Immature natural killer cell (primary cell): Measurements from ENCODE around the gene UBE2V1. TPM values are rescaled to one million over a fixed set of nuclear protein-coding genes. Genes with fewer than 3 reads are reported as not detected.
A peak's percentile ranks its signal among the peaks of the same experiment; 100 is the strongest.

Source experiments
- DNase-seq, 3 donors: peaks; one replicate each; pipeline ENCODE4 v3.0.0; 2022; ENCODE audit warnings: mixed read lengths in 1 of 3
- H3K27ac Mint-ChIP-seq, 6 donors: one replicate each; pipeline ENCODE4 v1.8.0; 2020; ENCODE audit warnings: mixed read lengths in 6 of 6, mild to moderate bottlenecking in 5 of 6, inconsistent platforms in 4 of 6, moderate library complexity in 3 of 6
- H3K27me3 Mint-ChIP-seq, 3 donors: one replicate each; pipeline ENCODE4 v1.8.0; 2020 to 2021; ENCODE audit warnings: low read depth in 3 of 3, mild to moderate bottlenecking in 3 of 3, mixed read lengths in 3 of 3, moderate library complexity in 3 of 3, inconsistent platforms in 1 of 3
- H3K36me3 Mint-ChIP-seq, 3 donors: one replicate each; pipeline ENCODE4 v1.8.0; 2020; ENCODE audit warnings: mixed read lengths in 3 of 3, inconsistent platforms in 2 of 3, mild to moderate bottlenecking in 2 of 3
- H3K4me1 Mint-ChIP-seq, 2 donors: one replicate each; pipeline ENCODE4 v1.8.0; 2020; ENCODE audit warnings: inconsistent platforms in 2 of 2, mild to moderate bottlenecking in 2 of 2, mixed read lengths in 2 of 2, moderate library complexity in 1 of 2
- H3K4me3 Mint-ChIP-seq, 5 donors: one replicate each; pipeline ENCODE4 v1.8.0; 2020; ENCODE audit warnings: mild to moderate bottlenecking in 5 of 5, mixed read lengths in 5 of 5, inconsistent platforms in 3 of 5, moderate library complexity in 3 of 5
- H3K9me3 Mint-ChIP-seq, 6 donors: one replicate each; pipeline ENCODE4 v1.8.0; 2020; ENCODE audit warnings: mild to moderate bottlenecking in 6 of 6, mixed read lengths in 6 of 6, inconsistent platforms in 4 of 6, moderate library complexity in 3 of 6
- polyA plus RNA-seq, 3 donors: library from polyadenylated mRNA; unstranded; fragments of 300-500 nt; fragmentation: Illumina TruSeq; gene quantifications; one replicate each; pipeline ENCODE4 v1.2.3, GENCODE V29; 2021

The UBE2V1 gene
- polyA plus RNA-seq, 3 donors from 2014 or later: 112 to 189 (median 185) TPM

DNA sequence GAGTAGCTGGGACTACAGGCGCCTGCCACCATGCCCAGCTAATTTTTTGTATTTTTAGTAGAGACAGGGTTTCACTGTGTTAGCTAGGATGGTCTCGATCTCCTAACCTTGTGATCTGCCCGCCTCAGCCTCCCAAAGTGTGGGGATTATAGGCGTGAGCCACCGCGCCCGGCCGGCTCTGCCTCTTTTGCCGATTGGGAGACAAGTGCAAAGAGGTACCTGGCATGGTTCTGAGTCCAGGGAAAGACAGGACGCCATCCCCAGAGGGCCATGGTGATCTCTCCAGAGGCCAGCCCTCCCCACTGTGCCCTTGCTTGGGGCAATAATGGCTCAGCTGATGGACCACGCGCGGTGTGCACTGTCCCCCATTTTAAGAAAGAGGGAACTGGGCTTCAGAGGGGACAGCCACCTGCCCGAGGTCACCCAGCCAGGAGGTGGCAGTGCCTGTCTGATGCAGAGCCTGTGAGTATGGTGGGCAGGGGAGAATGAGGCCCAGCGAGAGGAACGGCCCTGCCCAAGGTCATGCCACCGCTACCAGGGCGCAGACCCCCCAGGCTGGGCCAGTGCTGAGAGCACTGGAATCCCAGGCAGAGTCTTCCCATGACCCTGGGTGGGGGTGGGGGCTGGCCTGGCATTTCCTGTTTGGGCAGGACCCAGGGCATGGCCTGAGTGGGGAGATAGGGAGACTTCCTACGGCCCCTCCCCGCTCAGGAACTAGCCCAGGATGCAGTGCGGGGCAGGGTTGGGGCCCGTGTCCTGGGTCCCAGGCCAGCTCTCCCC, 69.2 kb downstream of the UBE2V1 start:
- H3K27me3 Mint-ChIP-seq: peaks cover 7 to 10% (median 8%) of the 10 kb centered on the region in 3 donors
- H3K4me1 Mint-ChIP-seq: peaks cover 21 to 23% of the 10 kb centered on the region in 2 donors
- no peak overlapping the region for H3K27ac Mint-ChIP-seq
- no peak overlapping the region for H3K4me3 Mint-ChIP-seq
- no peaks in the 10 kb centered on the region for H3K9me3 Mint-ChIP-seq
- H3K36me3 Mint-ChIP-seq: no peaks in the 10 kb centered on the region
- DNase-seq: no peak

DNA sequence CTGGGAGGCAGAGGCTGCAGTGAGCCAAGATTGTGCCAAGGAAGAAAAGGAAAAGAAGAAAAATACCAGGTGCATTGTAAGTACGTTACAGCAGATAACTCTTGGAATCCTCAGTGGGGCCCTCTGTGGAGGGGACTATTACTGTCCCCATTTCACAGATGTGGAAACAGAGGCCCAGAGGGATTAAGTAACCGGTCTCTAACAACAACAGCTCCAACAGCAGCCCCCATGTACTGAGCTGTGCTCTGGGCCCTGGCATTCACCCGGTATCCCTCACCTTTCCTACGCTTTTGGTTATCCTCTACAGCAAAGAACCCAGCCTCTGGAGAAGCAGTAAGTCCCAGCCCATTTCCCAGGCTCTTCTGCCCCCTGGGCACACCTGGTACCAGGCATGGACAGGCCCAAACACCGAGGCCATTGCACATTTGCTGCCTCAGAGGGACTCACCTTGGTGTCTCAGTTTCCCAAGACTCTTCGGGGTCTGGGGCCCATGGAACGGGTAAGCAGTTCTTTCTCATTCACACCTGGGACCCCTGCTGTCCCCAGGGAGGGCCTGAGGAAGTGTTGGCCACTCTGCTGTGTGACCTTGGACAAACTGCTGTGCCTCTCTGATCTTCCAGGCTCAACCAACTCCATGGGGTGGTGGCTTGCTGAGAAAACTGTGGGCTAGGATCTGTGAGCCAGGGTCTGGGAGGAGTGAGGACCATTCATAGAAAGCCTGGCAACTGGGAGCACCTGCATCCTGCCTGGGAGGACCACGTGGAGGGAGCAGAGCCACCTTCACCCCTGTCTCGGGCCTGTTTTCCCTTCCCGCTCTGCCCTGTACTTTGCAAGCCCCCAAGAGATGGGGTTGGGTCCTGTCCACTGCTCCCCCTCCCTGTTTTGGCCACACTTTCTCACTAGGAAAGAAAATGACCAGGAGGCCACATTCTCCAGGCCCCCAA, 70.3 kb downstream of the UBE2V1 start:
- Mint-ChIP-seq H3K27ac (peak overlapping the region in 1 of 6 donors; percentile 40), H3K4me3 (no peak overlapping the region), H3K9me3 (no peaks in the 10 kb centered on the region)

DNA sequence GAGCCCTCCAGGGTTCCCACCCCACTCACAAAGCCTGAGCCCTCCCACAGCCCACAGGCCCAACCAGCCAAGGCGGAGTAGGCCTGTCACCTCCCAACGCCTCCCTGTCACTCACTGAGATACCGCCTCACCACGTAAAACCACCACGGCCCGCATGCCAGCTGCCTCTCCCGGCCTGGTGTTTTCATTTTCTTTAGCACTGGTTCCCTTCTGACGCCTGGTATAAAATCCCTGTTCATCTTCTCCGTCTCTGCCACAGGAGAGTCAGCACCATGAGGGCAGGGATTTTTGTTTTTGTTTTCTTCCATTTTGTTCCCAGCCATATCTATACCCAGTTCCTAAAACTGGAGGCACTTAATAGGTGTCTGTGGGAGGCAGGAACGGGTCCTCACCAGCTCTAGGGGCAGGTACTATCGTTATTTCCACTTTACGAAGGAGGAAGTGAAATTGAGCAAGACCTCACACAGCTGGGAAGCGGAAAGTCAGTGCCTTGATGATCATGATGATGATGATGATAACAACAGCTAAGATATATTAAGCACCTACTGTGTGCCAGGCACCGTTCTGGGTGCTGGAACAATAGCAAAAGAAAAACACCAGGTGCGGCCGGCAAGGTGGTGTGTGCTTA, 71.6 kb downstream of the UBE2V1 start:
- Mint-ChIP-seq H3K4me1 (peaks cover 0 to 1% of the 10 kb centered on the region in 2 donors), H3K36me3 (no peaks in the 10 kb centered on the region), H3K9me3 (no peaks in the 10 kb centered on the region), H3K4me3 (no peak overlapping the region), H3K27ac (peak overlapping the region in 1 of 6 donors; percentile 47), H3K27me3 (peaks cover 0 to 3% (median 0%) of the 10 kb centered on the region in 3 donors)
- no peak for DNase-seq

More for the DNA sequence above, 70.3 kb downstream of the UBE2V1 start:
- Mint-ChIP-seq H3K4me1 (peaks cover 10 to 12% of the 10 kb centered on the region in 2 donors), H3K27me3 (peaks cover 0 to 3% (median 0%) of the 10 kb centered on the region in 3 donors), H3K36me3 (no peaks in the 10 kb centered on the region)
- no peak for DNase-seq

DNA sequence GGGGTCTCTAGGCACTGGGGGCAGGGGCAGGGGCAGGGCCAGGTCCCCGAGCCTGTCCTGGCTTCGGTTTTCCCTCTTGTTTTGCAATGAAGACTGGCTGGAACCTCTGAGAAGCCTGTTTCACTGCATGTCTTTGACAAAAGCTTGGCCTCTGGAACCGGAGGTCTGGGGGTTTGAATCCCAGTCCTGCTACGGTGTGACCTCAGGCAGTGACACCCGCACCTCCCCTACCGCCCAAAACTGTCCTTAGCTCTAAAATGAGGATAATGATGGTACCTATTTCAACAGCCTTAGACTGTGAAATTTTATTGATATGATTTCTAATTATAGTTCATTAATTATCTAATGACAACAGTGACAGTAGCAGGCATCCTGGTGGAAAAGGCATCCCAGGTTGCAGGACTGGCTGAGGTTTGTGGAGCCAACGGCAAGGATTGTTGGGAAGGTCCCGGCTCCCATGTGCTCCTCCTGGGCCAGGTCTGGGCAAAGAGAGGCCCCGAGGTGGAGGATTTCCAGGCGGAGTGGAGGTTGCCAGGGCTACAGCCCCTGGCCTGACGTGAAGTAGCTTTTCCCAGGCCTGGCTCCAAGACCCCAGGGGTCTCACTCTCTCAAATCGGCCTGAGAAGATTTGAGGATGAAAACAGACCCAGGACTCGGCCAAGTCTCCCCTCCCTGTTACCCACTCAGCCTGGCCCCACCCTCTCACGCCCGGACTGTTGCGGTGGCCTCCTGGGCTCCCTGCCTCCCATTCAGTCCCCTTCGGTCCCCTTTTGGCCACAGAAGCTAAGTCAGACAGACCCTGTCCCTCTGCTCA, 72.3 kb downstream of the UBE2V1 start:
- H3K27me3 Mint-ChIP-seq: peaks cover 0 to 2% (median 0%) of the 10 kb centered on the region in 3 donors
- no peak overlapping the region for H3K4me3 Mint-ChIP-seq
- peaks cover 0 to under 1% of the 10 kb centered on the region in 2 donors for H3K4me1 Mint-ChIP-seq
- no peaks in the 10 kb centered on the region for H3K9me3 Mint-ChIP-seq
- DNase-seq: no peak
- H3K36me3 Mint-ChIP-seq: no peaks in the 10 kb centered on the region
- H3K27ac Mint-ChIP-seq: no peak overlapping the region

DNA sequence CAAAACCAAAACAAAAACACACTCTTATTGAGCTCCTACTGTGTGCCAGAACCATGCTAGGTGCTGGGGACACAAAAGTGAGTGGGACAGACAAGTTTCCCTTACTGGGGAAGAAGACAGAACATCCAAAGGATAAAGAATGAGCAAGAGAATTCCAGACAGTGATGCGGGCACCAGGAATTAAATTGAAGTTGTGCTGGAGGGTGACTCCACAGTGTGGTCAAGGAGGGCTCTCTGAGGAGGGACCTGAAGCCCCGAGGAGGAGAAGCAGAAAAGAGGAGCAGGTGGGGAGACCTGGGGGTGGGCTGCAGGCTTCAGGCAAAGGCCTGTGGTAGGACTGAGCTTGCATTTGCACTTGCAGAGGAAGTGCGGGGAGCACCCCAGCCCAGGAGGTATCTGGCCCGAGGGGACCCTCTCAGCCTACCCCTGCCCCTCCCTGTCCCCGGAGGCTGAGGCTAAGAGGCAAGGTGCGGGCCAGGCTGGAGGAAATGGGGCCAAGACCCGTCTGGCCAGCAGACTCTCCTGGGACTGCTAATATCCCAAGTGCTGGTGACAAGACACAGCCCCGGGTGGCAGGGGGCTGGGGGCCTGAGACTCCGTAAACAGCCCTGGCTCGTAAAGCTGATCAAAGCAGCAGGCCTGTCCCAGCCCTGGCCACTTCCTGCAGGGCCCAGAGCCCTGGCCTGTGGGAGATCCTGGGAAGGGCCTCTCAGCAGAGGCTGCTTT, 73.1 kb downstream of the UBE2V1 start:
- H3K36me3 Mint-ChIP-seq: no peaks in the 10 kb centered on the region
- no peak overlapping the region for H3K4me3 Mint-ChIP-seq
- no peaks in the 10 kb centered on the region for H3K4me1 Mint-ChIP-seq
- H3K9me3 Mint-ChIP-seq: no peaks in the 10 kb centered on the region
- H3K27me3 Mint-ChIP-seq: peaks cover 0 to 1% (median 0%) of the 10 kb centered on the region in 3 donors
- no peak for DNase-seq
- H3K27ac Mint-ChIP-seq: no peak overlapping the region

DNA sequence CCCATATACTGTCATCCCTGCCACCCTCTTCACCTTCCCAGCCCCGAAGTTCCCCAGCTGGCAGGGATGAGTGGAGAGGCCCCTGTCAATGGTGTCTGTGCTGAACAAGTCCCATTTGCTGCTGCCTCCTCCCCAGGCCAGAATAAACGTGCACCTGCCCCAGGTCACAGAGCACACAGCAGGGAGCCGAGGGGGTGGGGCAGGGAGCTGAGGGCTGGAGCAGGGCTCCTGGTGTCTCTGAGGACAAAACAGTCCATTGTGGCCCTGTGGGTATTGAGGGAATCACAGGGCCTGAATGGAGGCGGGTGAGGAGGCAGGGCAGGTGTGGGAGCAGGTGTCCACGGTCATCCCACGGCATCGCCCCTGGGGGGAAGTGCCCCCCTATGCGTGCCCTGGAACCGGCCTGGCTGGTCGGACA, 74.4 kb downstream of the UBE2V1 start:
- Mint-ChIP-seq H3K27me3 (peaks cover 0 to 1% (median 0%) of the 10 kb centered on the region in 3 donors), H3K4me3 (no peak overlapping the region), H3K27ac (no peak overlapping the region), H3K4me1 (no peaks in the 10 kb centered on the region), H3K9me3 (no peaks in the 10 kb centered on the region), H3K36me3 (no peaks in the 10 kb centered on the region)
- DNase-seq: no peak

DNA sequence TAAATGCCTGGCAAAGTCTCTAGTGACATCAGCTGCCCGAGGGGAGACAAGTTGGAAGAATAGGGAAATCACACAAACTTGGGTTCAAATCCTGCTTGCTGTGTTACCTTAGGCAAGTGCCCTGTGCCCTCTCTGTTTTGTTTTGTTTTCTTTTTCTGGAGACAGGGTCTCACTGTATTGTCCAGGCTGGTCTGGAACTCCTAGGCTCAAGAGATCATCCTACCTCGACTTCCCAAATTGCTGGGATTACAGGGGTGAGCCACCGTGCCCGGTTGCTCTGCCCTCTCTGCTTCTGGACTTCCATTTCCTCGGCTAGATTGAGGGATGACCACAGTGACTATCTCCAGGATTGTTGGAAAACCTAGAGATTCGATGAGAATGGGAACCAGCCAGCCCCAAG, 74.8 kb downstream of the UBE2V1 start:
- no peaks in the 10 kb centered on the region for H3K9me3 Mint-ChIP-seq
- H3K27ac Mint-ChIP-seq: no peak overlapping the region
- H3K4me1 Mint-ChIP-seq: no peaks in the 10 kb centered on the region
- H3K4me3 Mint-ChIP-seq: no peak overlapping the region
- peaks cover 0 to 1% (median 0%) of the 10 kb centered on the region in 3 donors for H3K27me3 Mint-ChIP-seq
- no peaks in the 10 kb centered on the region for H3K36me3 Mint-ChIP-seq
- DNase-seq: no peak

DNA sequence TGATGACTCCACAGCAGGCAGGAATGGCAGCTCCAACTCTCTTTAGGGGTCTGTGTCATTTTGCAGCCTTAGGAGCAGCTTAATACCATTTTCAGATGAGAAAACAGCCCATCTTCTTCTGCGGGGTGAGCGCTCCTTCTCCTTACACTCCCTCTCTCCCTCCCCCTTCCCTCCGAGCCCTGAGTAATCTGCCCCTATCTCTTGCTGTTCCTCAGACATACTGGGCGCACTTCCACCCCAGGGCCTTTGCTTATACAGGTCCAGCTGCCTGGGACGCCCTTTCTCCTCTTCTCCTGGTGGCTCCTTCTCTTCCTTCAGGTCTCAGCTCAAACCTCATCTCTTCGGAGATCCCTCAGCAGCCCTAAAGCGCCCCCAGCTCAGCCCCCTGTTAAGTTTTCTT, 75.4 kb downstream of the UBE2V1 start:
- H3K4me3 Mint-ChIP-seq: no peak overlapping the region
- H3K27me3 Mint-ChIP-seq: no peaks in the 10 kb centered on the region
- no peaks in the 10 kb centered on the region for H3K36me3 Mint-ChIP-seq
- no peak for DNase-seq
- no peaks in the 10 kb centered on the region for H3K4me1 Mint-ChIP-seq
- H3K27ac Mint-ChIP-seq: no peak overlapping the region
- H3K9me3 Mint-ChIP-seq: no peaks in the 10 kb centered on the region

DNA sequence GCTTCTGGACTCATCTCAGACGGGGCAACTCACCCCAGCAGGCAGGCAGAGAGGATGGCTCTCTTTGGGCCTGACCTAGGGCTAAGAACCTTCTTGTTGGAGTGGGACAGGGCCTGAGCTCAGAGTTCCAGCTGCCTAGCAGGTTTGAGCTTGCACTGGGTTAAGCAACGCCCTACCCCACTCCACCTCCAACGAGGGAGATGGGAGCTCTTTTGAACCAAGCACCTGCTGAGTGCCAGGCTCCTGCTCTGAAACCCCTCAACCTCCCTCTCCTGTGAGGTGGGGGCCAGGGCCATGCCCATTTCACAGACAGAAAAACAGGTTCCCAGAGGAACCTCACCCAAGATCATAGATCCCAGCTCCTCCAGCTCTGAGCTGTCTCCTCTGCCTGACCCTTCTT, 75.8 kb downstream of the UBE2V1 start:
- no peaks in the 10 kb centered on the region for H3K9me3 Mint-ChIP-seq
- no peak for DNase-seq
- H3K4me3 Mint-ChIP-seq: no peak overlapping the region
- H3K36me3 Mint-ChIP-seq: no peaks in the 10 kb centered on the region
- no peaks in the 10 kb centered on the region for H3K4me1 Mint-ChIP-seq
- no peaks in the 10 kb centered on the region for H3K27me3 Mint-ChIP-seq
- H3K27ac Mint-ChIP-seq: no peak overlapping the region

DNA sequence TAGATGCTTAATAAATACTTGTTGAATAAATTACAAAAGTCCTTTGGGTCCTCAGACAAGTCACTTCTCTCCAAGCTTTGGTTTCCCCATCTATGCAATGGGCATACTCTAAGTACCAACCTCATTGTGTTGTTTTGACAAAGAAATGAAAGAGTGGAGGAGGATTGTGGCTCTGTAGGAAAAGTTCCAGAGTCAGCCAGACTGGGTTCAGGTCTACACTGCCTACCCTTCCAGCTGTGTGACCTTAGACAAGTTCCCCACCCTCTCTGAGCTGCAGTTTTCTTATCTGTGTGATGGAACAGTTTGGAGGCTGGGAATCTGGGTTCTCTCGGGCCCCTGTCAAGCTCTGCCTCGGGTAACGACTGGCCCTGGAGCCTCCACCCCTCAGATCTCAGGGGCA, 76.2 kb downstream of the UBE2V1 start:
- no peaks in the 10 kb centered on the region for H3K4me1 Mint-ChIP-seq
- no peaks in the 10 kb centered on the region for H3K27me3 Mint-ChIP-seq
- no peak overlapping the region for H3K4me3 Mint-ChIP-seq
- no peak overlapping the region for H3K27ac Mint-ChIP-seq
- DNase-seq: no peak
- H3K9me3 Mint-ChIP-seq: no peaks in the 10 kb centered on the region
- no peaks in the 10 kb centered on the region for H3K36me3 Mint-ChIP-seq

DNA sequence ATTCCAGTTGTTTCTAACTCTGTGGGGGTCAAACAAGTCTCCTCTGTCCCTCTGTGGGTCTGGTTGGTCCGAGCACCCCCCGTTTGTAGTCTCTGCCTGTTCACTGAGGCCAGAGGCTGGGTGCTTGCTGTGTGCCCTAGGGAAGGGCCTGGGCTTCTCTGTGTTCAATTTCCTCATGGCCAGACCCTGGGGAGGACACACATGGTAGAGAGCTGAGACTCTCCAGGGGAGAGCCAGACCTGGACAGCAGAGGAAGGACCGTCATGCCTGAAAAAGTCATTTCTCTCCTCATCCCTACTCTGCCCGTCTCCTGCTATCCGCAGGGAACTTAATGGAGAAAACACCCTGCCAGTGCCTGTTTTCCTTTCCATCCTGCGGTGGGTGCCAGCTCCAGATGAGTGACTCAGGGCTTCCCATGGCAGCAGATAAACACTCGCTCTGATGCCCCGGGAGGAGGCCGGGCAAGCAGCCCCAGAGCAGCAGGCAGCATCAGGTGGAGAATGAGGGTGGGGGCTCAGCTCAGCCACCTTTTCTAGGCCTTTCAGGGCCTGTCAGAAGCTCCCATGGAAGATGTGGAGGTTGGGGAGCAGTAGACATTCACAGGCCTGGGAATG, 78.3 kb downstream of the UBE2V1 start:
- Mint-ChIP-seq H3K4me3 (no peak overlapping the region), H3K27ac (no peak overlapping the region), H3K27me3 (no peaks in the 10 kb centered on the region)

DNA sequence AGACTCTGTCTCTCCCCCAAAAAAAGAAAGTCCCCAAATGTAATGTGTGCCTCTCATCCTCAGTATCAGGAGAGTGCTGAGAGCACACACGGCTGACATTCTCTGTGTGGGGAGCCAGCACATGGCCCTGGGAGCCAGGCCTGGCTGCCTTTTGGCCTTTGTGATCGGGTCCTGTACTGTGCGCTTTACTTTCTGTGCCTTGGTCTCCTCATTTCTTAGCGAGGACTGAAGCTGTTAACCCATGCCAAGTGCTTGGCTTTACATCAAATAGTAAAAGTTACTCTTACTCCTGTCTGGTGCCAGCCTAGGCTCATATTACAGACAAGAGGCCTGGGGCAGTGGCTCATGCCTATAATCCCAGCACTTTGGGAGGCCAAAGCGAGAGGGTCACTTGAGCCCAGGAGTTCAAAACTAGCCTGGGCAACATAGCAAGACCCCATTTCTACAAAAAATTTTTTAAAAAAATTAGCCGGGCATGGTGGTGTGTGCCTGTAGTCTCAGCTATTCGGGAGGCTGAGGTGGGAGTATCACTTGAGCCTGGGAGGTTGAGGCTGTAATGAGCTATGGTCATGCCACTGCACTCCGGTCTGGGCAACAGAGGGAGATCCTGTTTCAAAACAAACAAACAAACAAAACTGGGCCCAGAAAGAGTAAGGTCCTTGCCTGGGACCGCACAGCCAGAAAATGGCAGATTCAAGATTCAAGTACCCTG, 79.8 kb downstream of the UBE2V1 start:
- peaks cover 0 to 1% (median 0%) of the 10 kb centered on the region in 6 donors for H3K9me3 Mint-ChIP-seq
- H3K4me1 Mint-ChIP-seq: peaks cover 0 to 1% of the 10 kb centered on the region in 2 donors

More for the DNA sequence above, 78.3 kb downstream of the UBE2V1 start:
- peaks cover 0 to 1% of the 10 kb centered on the region in 2 donors for H3K4me1 Mint-ChIP-seq
- DNase-seq: no peak
- H3K9me3 Mint-ChIP-seq: peaks cover 0 to 1% (median 0%) of the 10 kb centered on the region in 6 donors
- no peaks in the 10 kb centered on the region for H3K36me3 Mint-ChIP-seq

More for the DNA sequence above, 79.8 kb downstream of the UBE2V1 start:
- H3K27me3 Mint-ChIP-seq: no peaks in the 10 kb centered on the region
- no peak overlapping the region for H3K27ac Mint-ChIP-seq
- no peak overlapping the region for H3K4me3 Mint-ChIP-seq
- DNase-seq: no peak
- no peaks in the 10 kb centered on the region for H3K36me3 Mint-ChIP-seq
